ENCODE results near the gene TMEM9B.
"Not testable (repeated sequence)": the region's sequence is repeated elsewhere in the genome, so short reads cannot be mapped to it uniquely, and the experiment has no call there.

The TMEM9B gene

DNA sequence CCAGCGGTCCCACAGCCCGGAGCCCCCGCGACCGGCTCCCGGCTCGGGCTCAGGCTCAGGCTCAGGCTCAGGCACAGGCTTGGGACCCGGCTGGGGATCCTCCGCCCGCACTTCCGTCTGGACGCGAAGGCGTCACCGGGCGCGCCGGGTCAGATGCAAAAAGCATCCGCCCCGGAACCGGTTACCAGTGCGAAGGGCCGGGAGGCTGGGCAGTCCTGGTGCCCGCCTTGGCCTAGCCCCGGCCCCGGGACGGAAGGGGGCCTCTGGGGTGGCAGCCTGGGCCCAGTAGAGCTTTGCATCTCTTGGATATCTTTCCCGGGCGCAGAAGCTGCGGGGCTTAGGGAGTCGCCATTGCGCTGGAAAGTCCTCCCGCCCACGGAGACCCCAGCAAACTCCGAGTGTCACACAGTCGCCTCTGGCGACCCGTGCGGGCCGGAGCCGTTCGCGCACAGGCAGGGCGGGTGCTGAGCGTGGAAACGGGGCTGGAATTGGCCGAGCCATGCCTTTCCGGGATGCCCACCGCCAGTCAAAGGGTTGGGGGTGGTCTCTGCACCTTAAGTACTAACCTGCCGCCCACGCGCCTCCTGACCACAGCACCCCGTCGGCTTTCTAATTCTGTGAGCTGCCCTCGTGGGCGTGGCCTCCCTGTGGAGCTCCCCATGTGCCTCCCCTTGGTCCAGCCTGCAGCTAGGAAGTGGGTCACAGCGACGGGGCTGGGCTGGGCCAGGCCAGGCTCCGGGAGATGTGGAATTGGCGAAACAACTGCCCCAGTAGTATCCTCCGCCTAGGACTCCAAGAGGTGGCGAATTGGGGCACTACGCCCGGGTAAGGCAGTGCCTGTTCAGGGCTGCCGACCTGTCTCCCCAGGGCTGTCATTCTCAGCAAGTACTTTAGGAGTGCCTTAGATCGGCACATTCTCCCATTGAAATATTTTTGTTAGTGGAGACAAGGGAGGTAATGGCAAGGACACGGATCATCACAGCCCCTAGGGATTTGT lies at the start of gene TMEM9B:
Gene TMEM9B, minus strand, starts transcription at position 119 of the 997 bp plus-strand sequence. CDS start 129 bp downstream, outside the sequence.
- TF ChIP-seq, protein P1, sequence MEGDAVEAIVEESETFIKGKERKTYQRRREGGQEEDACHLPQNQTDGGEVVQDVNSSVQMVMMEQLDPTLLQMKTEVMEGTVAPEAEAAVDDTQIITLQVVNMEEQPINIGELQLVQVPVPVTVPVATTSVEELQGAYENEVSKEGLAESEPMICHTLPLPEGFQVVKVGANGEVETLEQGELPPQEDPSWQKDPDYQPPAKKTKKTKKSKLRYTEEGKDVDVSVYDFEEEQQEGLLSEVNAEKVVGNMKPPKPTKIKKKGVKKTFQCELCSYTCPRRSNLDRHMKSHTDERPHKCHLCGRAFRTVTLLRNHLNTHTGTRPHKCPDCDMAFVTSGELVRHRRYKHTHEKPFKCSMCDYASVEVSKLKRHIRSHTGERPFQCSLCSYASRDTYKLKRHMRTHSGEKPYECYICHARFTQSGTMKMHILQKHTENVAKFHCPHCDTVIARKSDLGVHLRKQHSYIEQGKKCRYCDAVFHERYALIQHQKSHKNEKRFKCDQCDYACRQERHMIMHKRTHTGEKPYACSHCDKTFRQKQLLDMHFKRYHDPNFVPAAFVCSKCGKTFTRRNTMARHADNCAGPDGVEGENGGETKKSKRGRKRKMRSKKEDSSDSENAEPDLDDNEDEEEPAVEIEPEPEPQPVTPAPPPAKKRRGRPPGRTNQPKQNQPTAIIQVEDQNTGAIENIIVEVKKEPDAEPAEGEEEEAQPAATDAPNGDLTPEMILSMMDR (IDR thresholded peaks at IDR 0.05; ENCODE audit: control insufficient read depth, extremely low read depth, insufficient read depth) = no peak
- H3K4me3 ChIP-seq (ENCODE audit: low read depth, low read length) = peak within 1 kb of the TSS; percentile 89
- peak; percentile 67 for DNase-seq (ENCODE audit: low read depth)

DNA sequence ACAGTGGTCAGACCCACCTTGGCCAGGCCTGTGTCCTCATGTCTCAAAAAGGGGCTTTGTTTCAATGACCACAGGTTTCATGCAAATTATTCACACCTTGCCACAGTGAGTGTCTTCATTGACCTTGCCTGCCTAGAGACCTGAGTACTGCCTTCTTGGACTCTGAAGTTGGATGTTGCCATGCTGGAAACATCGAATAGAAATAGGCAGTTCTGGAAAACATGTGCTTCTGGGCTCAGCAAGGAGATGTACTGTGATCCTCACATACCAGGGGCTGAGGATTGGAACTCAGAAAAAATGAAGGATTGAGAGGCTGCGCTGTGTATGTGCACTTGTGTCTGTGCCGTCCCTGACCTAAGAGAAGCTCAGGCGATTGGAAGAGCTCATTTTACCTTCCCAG lies 49.1 kb upstream of the TMEM9B start:
- TF ChIP-seq, protein P1 (IDR thresholded peaks at IDR 0.05; ENCODE audit: control insufficient read depth, extremely low read depth, insufficient read depth) = no peak
- no peak overlapping the region for H3K4me3 ChIP-seq (ENCODE audit: low read depth, low read length)
- DNase-seq (ENCODE audit: low read depth) = no peak

DNA sequence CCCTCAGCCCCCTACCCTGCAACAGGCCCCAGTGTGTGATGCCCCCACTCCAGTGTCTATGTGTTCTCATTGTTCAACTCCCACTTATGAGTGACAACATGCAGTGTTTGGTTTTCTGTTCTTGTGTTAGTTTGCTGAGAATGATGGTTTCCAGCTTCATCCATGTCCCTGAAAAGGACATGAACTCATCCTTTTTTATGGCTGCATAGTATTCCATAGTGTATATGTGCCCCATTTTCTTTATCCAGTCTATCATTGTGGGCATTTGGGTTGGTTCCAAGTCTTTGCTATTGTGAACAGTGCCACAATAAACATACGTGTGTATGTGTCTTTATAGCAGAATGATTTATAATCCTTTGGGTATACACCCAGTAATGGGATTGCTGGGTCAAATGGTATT lies 45.3 kb upstream of the TMEM9B start:
- H3K4me3 ChIP-seq (ENCODE audit: low read depth, low read length); DNase-seq (ENCODE audit: low read depth): not testable (repeated sequence)

DNA sequence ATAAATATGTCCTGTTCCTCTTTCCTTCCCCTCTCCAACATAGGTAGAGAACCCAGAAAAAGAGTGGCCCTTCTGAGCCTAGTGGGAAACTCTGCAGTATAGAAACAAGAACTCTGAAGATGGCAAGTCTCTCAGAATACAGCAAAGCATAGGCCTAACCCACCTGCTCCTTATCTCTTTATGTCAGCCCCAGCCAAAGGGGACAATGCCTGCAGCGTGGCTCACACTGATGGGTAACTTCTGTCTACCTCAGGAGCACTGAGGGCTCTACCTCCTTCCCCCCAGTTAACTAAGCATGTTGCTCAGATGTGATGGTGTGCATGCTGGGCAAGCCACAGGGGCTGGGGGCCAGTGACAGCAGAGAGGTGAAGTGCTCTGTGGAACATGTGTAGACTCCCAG lies 44.4 kb upstream of the TMEM9B start:
- no peak for DNase-seq (ENCODE audit: low read depth)
- no peak overlapping the region for H3K4me3 ChIP-seq (ENCODE audit: low read depth, low read length)
- TF ChIP-seq, protein P1 (IDR thresholded peaks at IDR 0.05; ENCODE audit: control insufficient read depth, extremely low read depth, insufficient read depth) = no peak

DNA sequence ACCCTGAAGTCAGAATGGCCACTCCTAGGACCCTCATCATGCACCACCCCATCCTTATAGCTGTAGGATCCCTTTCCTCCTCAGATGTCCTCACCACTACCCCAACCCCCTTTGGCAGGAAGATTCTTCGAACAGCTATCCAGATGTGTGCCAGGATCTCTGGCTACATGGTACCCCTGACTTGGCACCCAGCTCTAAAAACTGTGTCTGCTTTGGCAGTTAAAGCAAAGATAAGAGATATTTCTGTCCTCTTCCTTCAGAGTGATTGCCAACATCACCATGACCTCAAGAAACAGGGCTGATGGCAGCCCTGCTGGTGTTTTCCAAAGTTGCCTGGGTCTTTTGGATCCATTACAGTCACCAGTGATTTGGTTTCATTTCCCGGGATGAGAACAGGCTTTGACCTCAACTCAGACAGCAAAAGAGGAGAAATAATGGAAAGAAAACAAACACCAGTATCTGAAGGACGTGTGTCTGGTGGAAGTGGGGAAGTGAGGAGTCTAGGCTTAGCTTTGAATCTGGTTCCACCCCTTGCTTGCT lies 43.8 kb upstream of the TMEM9B start:
- DNase-seq (ENCODE audit: low read depth) = no peak
- no peak overlapping the region for H3K4me3 ChIP-seq (ENCODE audit: low read depth, low read length)
- TF ChIP-seq, protein P1 (IDR thresholded peaks at IDR 0.05; ENCODE audit: control insufficient read depth, extremely low read depth, insufficient read depth) = no peak

DNA sequence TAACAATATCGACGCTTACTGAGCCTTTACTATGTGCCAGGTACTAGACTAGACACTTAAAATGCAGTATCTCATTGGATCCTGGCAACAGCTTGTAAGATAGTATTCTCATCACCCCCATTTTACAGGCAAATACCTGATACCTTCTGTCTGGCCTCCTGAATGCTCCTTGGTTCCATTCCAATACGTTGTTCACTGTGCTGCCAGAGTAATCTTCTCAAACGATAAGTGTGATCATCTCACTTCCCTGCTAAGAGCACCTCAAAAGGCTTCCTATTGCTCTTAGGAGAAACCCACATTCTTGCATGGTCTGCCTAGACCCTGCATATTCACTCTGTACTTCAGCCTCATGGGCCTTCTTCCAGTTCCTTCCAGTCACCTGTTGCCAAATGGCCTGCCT lies 40.8 kb upstream of the TMEM9B start:
- DNase-seq (ENCODE audit: low read depth) = no peak
- TF ChIP-seq, protein P1 (IDR thresholded peaks at IDR 0.05; ENCODE audit: control insufficient read depth, extremely low read depth, insufficient read depth) = no peak
- H3K4me3 ChIP-seq (ENCODE audit: low read depth, low read length) = no peak overlapping the region

DNA sequence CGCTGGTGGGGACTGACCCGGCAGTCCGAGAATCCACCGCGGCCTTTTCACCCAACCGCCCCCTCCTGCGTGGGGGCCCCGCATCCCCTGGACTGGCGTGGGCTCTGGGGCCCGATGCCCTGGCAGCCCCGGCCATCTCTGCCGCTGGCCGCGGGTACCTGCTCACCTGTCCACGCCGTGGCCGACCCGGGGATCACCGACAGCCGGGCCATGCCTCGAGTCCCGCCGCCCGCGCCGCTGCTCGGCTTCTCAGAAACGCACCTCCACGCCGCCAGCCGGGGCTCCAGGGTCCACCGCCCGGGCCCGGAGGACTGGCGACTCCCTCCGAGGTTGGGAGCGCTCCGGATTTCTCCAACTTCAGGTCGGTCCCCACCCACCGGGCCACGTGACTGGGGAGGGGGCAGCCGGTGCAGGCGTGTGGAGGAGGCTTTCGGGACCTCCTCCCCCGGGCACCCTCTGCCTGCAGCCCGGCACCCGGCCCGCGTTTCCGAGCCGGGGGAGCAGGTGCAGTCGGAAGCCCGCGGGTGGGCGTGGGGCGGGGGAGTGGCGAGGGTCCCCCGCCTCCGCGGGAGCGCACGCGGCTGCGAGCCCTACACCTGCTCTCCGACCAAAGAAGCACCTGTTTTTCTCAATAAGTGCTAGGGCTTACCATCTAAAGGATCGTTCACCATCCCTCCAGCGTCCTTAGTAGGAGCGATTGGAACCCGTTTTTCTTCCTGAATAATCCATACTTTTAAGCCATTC lies 40.1 kb upstream of the TMEM9B start:
- TF ChIP-seq, protein P1 (IDR thresholded peaks at IDR 0.05; ENCODE audit: control insufficient read depth, extremely low read depth, insufficient read depth) = no peak
- no peak overlapping the region for H3K4me3 ChIP-seq (ENCODE audit: low read depth, low read length)
- no peak for DNase-seq (ENCODE audit: low read depth)

Data from LNCaP clone FGC (cell line).